Activated gamma-delta T cell treated with Interleukin-2 at 50 U/mL for 16 hours (primary cell): ENCODE data around the gene PMS1.
"Not testable (repeated sequence)": the region's sequence is repeated elsewhere in the genome, so short reads cannot be mapped to it uniquely, and the experiment has no call there.

Experiments
- DNase-seq: peaks from one replicate; pipeline ENCODE4 v3.0.0-alpha.2; 2020

The PMS1 gene

GRCh38 chr2:189783927-189784867 is at the start of gene PMS1, which contains the start of gene ORMDL1:
PMS1 (plus strand) TSS chr2:189784450; CDS start chr2:189791810, 7,360 bp downstream.
ORMDL1 (minus strand) TSS chr2:189784339; CDS start chr2:189782595, 1,744 bp downstream.
- peak; percentile 92 for DNase-seq

GRCh38 chr2:189751080-189751658 is 33.1 kb upstream of the PMS1 start:
- peak; percentile 23 for DNase-seq

- DNase-seq: no peak
These were observed 27.8 kb upstream of the PMS1 start for GRCh38 chr2:189756311-189756952.

- DNase-seq: not testable (repeated sequence)
These were observed 24.1 kb upstream of the PMS1 start for GRCh38 chr2:189760154-189760553.

GRCh38 chr2:189762229-189762550 is 22.1 kb upstream of the PMS1 start:
- DNase-seq: no peak

- peak; percentile 90 for DNase-seq
These were observed 21.5 kb upstream of the PMS1 start, which contains the start of gene OSGEPL1 for GRCh38 chr2:189762551-189763298. OSGEPL1 (minus strand) TSS chr2:189762792; CDS start chr2:189761640, 1,152 bp downstream.

GRCh38 chr2:189763908-189764661 is 20.2 kb upstream of the PMS1 start:
- no peak for DNase-seq

GRCh38 chr2:189770590-189771322 is 13.5 kb upstream of the PMS1 start:
- DNase-seq: no peak

- no peak for DNase-seq
These were observed 12.0 kb upstream of the PMS1 start for GRCh38 chr2:189772212-189772611.

- DNase-seq: no peak
These were observed 2.0 kb upstream of the PMS1 start for GRCh38 chr2:189782221-189782671.

GRCh38 chr2:189783451-189783926 is 761 bp upstream of the PMS1 start:
- DNase-seq: no peak

GRCh38 chr2:189791338-189792042 is 7.2 kb downstream of the PMS1 start:
- no peak for DNase-seq

- DNase-seq: no peak
These were observed 10.1 kb downstream of the PMS1 start for GRCh38 chr2:189794310-189794709.

GRCh38 chr2:189797902-189798301 is 13.7 kb downstream of the PMS1 start:
- DNase-seq: no peak

GRCh38 chr2:189798312-189799029 is 14.2 kb downstream of the PMS1 start:
- DNase-seq: no peak

- DNase-seq: no peak
These were observed 14.7 kb downstream of the PMS1 start for GRCh38 chr2:189799030-189799331.

- no peak for DNase-seq
These were observed 15.3 kb downstream of the PMS1 start for GRCh38 chr2:189799531-189799930.

- no peak for DNase-seq
These were observed 18.2 kb downstream of the PMS1 start for GRCh38 chr2:189802396-189802912.

- no peak for DNase-seq
These were observed 19.2 kb downstream of the PMS1 start for GRCh38 chr2:189803431-189803830.
